Transverse colon (tissue), 4 donors: ENCODE data around the gene TMBIM1.

ENCODE experiments used
- CTCF ChIP-seq, 5 experiments: fragments of 200-600 bp in 3 of 5; fragments of 450-650 bp in 2 of 5; sonication (generic) in 3 of 5; IDR thresholded peaks; 1 replicate in 2 of 5; 2 replicates in 3 of 5; pipeline ENCODE4 v1.5.1; 2016 to 2017; ENCODE audit warnings: antibody characterized with exemption in 5 of 5, inconsistent platforms in 3 of 5, mild to moderate bottlenecking in 2 of 5, moderate library complexity in 1 of 5
- EP300 ChIP-seq: sonication (generic); formaldehyde crosslinking; IDR thresholded peaks from one replicate; pipeline ENCODE4 v1.6.1; 2017; ENCODE audit warnings: antibody characterized with exemption, low read depth
- POLR2A ChIP-seq: fragments of 450-650 bp; IDR thresholded peaks from one replicate; pipeline ENCODE4 v1.6.1; 2016; ENCODE audit warnings: antibody characterized with exemption, mild to moderate bottlenecking, moderate library complexity
- POLR2AphosphoS5 ChIP-seq, 3 donors: sonication (generic); formaldehyde crosslinking; IDR thresholded peaks; one replicate each; pipeline ENCODE4 v1.6.1; 2016; ENCODE audit warnings: antibody characterized with exemption in 3 of 3

DNA sequence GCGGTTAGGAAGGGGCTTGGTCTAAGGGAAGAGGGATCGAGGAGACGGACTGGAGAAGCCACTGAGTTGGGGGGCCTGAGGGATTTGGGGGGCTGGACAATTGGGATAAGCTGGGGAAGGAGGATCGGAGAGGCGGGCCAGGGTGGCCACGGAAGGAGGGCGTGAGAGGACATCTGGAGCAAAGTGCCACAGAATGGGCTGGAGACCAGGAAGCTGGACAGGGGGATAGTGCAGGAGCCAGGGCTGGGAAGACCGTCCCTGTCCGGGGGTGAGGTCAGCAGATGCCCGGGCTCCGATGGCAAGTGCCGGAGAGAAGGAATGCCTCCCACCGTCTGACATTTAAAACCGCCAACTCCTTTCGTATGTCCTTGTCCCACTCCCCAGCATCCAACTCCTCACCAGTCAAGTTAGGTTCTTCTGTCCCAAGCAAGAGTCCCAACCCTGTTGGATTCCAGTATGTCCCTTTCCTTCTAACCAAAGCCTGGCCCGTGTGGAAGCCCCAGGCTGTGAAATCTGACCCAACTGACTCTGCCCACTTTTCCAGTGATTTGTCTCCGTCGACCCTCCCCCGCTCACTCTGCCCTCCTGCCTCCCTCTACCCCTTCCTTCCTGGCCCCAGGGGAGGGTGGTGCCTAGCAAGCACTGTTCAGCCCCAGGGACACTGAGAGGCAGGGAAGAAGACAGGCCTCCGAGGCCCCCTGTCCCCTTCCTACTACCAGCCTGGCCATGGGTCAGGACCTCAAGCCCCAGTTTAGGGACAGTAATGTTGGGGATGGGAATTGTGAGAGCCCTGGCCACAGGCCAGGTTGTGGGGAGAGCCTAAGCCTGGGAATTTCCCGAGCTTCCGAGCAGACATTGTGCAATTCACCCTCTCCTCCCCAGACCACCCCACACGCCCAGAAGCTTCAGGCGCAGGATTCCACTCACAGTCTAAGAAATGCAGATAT is 31.5 kb upstream of the TMBIM1 start:
- TF ChIP-seq CTCF (IDR thresholded peaks at IDR 0.05) = no peak
- TF ChIP-seq EP300 = no peak
- no peak for TF ChIP-seq POLR2A
- TF ChIP-seq POLR2AphosphoS5 (IDR thresholded peaks at IDR 0.05) = no peak
